ENCODE data around the gene EGFL8. TPM values are rescaled to one million over a fixed set of nuclear protein-coding genes. Genes with fewer than 3 reads are reported as not detected.

EGFL8 gene
- total RNA-seq = 10 to 100 TPM; 16.6 TPM
- under 1 TPM in 1 of 2 donors, not detected in 1; 0.23 TPM for polyA plus RNA-seq

DNA sequence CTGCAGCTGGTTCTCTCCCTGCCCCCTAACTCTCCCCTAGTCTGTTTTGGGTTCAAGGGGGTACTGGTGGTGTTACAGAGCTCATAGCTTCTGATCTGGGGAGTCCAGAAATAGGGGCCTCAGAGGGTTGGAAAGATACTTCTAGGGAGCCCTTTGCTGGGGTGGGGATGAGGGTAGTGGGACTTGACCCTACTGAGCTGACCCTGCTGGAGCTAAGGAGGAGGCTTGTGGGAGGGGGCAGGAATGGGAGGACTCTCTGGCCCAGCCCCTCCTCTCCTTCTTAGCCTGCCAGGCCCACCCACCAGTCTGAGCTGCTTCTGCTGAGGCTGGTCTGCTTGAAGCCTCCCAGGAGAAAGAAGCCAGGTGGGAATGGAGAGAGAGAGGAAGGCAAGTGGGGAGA, at the start of gene EGFL8:
EGFL8 (plus strand) TSS at position 301 of the 400 bp plus-strand sequence. CDS start 1,571 bp downstream, outside the sequence.
- no peaks in the 10 kb centered on the region for H3K27me3 ChIP-seq (ENCODE audit: insufficient read depth, low read length)
- Mint-ChIP-seq H3K4me1 (peaks cover 0 to 1% (median 0%) of the 10 kb centered on the region in 4 donors), H3K27ac (no peak within 1 kb of the TSS), H3K27me3 (no peaks in the 10 kb centered on the region), H3K36me3 (peaks cover 20 to 23% of the 10 kb centered on the region in 2 donors), H3K9me3 (no peaks in the 10 kb centered on the region), H3K4me3 (no peak within 1 kb of the TSS)
- H3K4me1 ChIP-seq (ENCODE audit: insufficient read depth, low read length) = no peaks in the 10 kb centered on the region
- no peak for DNase-seq
- peaks cover 9% of the 10 kb centered on the region for H3K36me3 ChIP-seq (ENCODE audit: insufficient read depth, low read length)
- ChIA-PET POLR2A (ENCODE audit: partially characterized antibody) (interaction anchor here (0.6 to 3.0 kb wide), 4 partner anchors 10 to 70 kb away, joined by 4 to 8 read pairs (median 4); partner anchors contain the start of gene AGPAT1), CTCF (ENCODE audit: partially characterized antibody) (interaction anchor here (1.7 kb wide), 1 partner anchor 10 kb away, joined by 6 read pairs; no protein-coding TSS in a partner anchor)
- no peaks in the 10 kb centered on the region for H3K9me3 ChIP-seq (ENCODE audit: control insufficient read depth in 1 of 2, low read length in 2 of 2)
- H3K27ac ChIP-seq (ENCODE audit: low read depth, low read length) = no peak within 1 kb of the TSS
- H3K4me3 ChIP-seq (ENCODE audit: low read length in 2 of 2) = no peak within 1 kb of the TSS
- intact Hi-C loops (cut with micrococcal nuclease) = no loop called here

DNA sequence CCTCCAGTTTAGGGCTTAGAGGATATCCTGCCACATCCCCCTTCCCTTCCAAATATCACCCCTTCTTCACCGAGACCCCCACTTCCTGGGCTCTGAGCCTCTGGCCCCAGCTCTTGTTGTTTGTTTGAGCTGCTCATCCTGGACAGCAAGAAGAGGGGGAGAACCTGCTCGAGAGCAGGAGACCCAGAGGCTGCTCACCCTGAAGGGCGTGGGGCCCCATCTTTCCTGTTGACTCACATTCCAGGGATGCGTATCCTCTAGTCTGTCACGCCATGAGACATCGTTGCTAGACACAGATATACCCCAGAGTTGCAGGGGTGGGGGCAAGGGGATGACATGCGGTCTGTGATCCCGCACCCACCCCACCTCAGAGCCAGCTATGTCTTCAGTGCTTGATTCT, 49.6 kb upstream of the EGFL8 start:
- ChIA-PET POLR2A (ENCODE audit: partially characterized antibody) (no interaction called here), CTCF (ENCODE audit: partially characterized antibody) (interaction anchor here (0.7 kb wide), 1 partner anchor 1379 kb away, joined by 5 read pairs; no protein-coding TSS in a partner anchor)
- no peaks in the 10 kb centered on the region for H3K9me3 Mint-ChIP-seq
- no peaks in the 10 kb centered on the region for H3K27me3 ChIP-seq (ENCODE audit: insufficient read depth, low read length)
- DNase-seq = no peak
- peaks cover 42% of the 10 kb centered on the region for H3K36me3 ChIP-seq (ENCODE audit: insufficient read depth, low read length)
- H3K36me3 Mint-ChIP-seq = peaks cover 17 to 56% of the 10 kb centered on the region in 2 donors
- H3K27ac ChIP-seq (ENCODE audit: low read depth, low read length) = no peak overlapping the region
- H3K4me1 Mint-ChIP-seq = peaks cover 6 to 16% (median 10%) of the 10 kb centered on the region in 4 donors
- no peak overlapping the region for H3K4me3 ChIP-seq (ENCODE audit: low read length in 2 of 2)
- peaks cover 8% of the 10 kb centered on the region for H3K4me1 ChIP-seq (ENCODE audit: insufficient read depth, low read length)
- no peaks in the 10 kb centered on the region for H3K27me3 Mint-ChIP-seq
- H3K9me3 ChIP-seq (ENCODE audit: control insufficient read depth in 1 of 2, low read length in 2 of 2) = no peaks in the 10 kb centered on the region
- H3K27ac Mint-ChIP-seq = peak overlapping the region in 4 of 7 donors; percentile 41 to 64 (median 44)
- intact Hi-C loops (cut with micrococcal nuclease) = no loop called here
- H3K4me3 Mint-ChIP-seq = no peak overlapping the region

DNA sequence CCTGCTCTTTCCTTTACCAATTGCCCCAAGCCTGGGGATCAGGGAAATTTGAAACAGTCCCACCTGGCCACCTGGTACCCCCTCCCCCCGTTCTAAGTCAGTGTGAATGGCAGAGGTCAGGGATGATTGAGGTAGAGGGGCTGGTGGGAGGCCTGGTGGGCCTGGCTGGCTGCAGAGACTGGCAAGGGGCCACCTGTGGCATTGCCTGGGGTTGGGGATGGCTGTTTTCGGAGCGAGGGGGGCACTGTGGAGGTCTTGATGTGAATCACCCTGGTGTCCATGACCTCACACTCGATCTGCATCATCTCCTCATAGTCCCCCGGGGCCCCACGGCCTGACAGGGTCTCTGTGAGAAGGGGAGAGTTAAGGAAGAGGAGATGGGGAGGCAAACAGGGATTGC, 48.8 kb upstream of the EGFL8 start:
- Histone ChIP-seq H3K27ac (ENCODE audit: low read depth, low read length) (no peak overlapping the region), H3K36me3 (ENCODE audit: insufficient read depth, low read length) (peaks cover 45% of the 10 kb centered on the region), H3K9me3 (ENCODE audit: control insufficient read depth in 1 of 2, low read length in 2 of 2) (no peaks in the 10 kb centered on the region), H3K27me3 (ENCODE audit: insufficient read depth, low read length) (no peaks in the 10 kb centered on the region), H3K4me3 (ENCODE audit: low read length in 2 of 2) (no peak overlapping the region), H3K4me1 (ENCODE audit: insufficient read depth, low read length) (peaks cover 8% of the 10 kb centered on the region)
- peak overlapping the region in 3 of 7 donors; percentile 24 to 73 (median 29) for H3K27ac Mint-ChIP-seq
- H3K4me1 Mint-ChIP-seq = peaks cover 6 to 13% (median 9%) of the 10 kb centered on the region in 4 donors
- H3K27me3 Mint-ChIP-seq = no peaks in the 10 kb centered on the region
- H3K36me3 Mint-ChIP-seq = peaks cover 19 to 61% of the 10 kb centered on the region in 2 donors
- DNase-seq = no peak
- intact Hi-C loops (cut with micrococcal nuclease) = no loop called here
- no peaks in the 10 kb centered on the region for H3K9me3 Mint-ChIP-seq
- CTCF ChIA-PET (ENCODE audit: partially characterized antibody) = no interaction called here
- POLR2A ChIA-PET (ENCODE audit: partially characterized antibody) = no interaction called here
- no peak overlapping the region for H3K4me3 Mint-ChIP-seq

DNA sequence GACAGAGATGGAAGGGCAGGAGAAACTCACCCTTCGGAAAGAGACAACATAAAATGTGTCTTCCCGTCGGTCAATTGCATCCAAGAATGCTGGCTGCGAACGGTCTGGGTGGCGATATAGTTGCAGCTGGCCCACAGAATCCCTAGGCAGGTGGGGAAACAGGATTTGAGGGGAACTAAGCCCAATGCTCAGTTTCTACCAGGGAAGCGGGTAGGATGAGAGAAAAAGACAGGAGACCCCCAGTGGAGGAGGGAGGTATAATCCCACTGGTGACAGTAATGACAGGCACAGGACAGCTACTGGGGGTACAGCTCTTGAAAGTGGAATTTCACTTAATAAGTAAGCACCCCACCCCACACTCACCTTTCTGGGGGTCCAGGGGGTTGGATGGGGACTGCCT, 47.7 kb upstream of the EGFL8 start:
- H3K4me3 Mint-ChIP-seq = no peak overlapping the region

DNA sequence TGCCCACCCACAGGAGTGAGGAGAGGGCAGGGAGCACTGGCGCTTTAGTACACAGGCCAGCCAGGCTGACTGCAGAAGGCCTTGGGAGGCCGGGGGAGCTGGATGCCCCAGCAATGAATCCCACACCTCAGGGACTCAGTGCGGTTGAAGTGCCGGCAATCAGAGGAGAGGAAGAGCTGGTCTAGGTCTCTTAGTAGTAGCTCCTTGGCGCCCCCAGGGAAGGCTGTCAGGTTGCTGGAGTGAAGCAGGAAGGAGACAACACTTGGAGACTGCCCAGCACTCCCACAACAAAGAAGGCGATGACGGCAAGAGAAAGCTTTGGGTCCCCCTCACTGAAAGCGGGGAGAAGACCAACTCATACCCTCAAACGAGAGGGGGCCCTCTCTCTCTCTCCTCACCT, 46.9 kb upstream of the EGFL8 start:
- H3K27ac ChIP-seq (ENCODE audit: low read depth, low read length) = no peak overlapping the region
- H3K9me3 ChIP-seq (ENCODE audit: control insufficient read depth in 1 of 2, low read length in 2 of 2) = no peaks in the 10 kb centered on the region
- no peak for DNase-seq
- no peak overlapping the region for H3K4me3 ChIP-seq (ENCODE audit: low read length in 2 of 2)
- intact Hi-C loops (cut with micrococcal nuclease) = no loop called here
- peaks cover 62% of the 10 kb centered on the region for H3K36me3 ChIP-seq (ENCODE audit: insufficient read depth, low read length)
- ChIA-PET CTCF (ENCODE audit: partially characterized antibody) (interaction anchor here (0.8 to 4.3 kb wide), 13 partner anchors 8 to 136 kb away, joined by 3 to 32 read pairs (median 7); partner anchors contain the start of genes ATF6B, FKBPL, GPSM3 and TNXB), POLR2A (ENCODE audit: partially characterized antibody) (interaction anchor here (1.3 kb wide), 1 partner anchor 61 kb away, joined by 3 read pairs; the partner anchor contains the start of gene RNF5)
- peaks cover 34 to 70% of the 10 kb centered on the region in 2 donors for H3K36me3 Mint-ChIP-seq
- no peaks in the 10 kb centered on the region for H3K9me3 Mint-ChIP-seq
- H3K27ac Mint-ChIP-seq = peak overlapping the region in 1 of 7 donors; percentile 53
- peaks cover 5 to 19% (median 10%) of the 10 kb centered on the region in 4 donors for H3K4me1 Mint-ChIP-seq
- H3K27me3 Mint-ChIP-seq = no peaks in the 10 kb centered on the region
- H3K4me1 ChIP-seq (ENCODE audit: insufficient read depth, low read length) = peaks cover 8% of the 10 kb centered on the region
- H3K27me3 ChIP-seq (ENCODE audit: insufficient read depth, low read length) = no peaks in the 10 kb centered on the region
- no peak overlapping the region for H3K4me3 Mint-ChIP-seq

More for the DNA sequence above, 47.7 kb upstream of the EGFL8 start:
- peaks cover 56% of the 10 kb centered on the region for H3K36me3 ChIP-seq (ENCODE audit: insufficient read depth, low read length)
- no peak overlapping the region for H3K4me3 ChIP-seq (ENCODE audit: low read length in 2 of 2)
- intact Hi-C loops (cut with micrococcal nuclease) = no loop called here
- H3K4me1 Mint-ChIP-seq = peaks cover 4 to 13% (median 10%) of the 10 kb centered on the region in 4 donors
- no peak for DNase-seq
- H3K9me3 Mint-ChIP-seq = no peaks in the 10 kb centered on the region
- H3K36me3 Mint-ChIP-seq = peaks cover 27 to 65% of the 10 kb centered on the region in 2 donors
- peak overlapping the region in 2 of 7 donors; percentile 23 to 85 for H3K27ac Mint-ChIP-seq
- ChIA-PET CTCF (ENCODE audit: partially characterized antibody) (interaction anchor here (0.8 to 2.8 kb wide), 5 partner anchors 10 to 129 kb away, joined by 3 to 13 read pairs (median 8); partner anchors contain the start of gene GPSM3), POLR2A (ENCODE audit: partially characterized antibody) (interaction anchor here (0.9 kb wide), 1 partner anchor 76 kb away, joined by 3 read pairs; the partner anchor contains the start of gene GPSM3)
- H3K4me1 ChIP-seq (ENCODE audit: insufficient read depth, low read length) = peaks cover 8% of the 10 kb centered on the region
- H3K27ac ChIP-seq (ENCODE audit: low read depth, low read length) = no peak overlapping the region
- H3K9me3 ChIP-seq (ENCODE audit: control insufficient read depth in 1 of 2, low read length in 2 of 2) = no peaks in the 10 kb centered on the region
- H3K27me3 ChIP-seq (ENCODE audit: insufficient read depth, low read length) = no peaks in the 10 kb centered on the region
- H3K27me3 Mint-ChIP-seq = no peaks in the 10 kb centered on the region

DNA sequence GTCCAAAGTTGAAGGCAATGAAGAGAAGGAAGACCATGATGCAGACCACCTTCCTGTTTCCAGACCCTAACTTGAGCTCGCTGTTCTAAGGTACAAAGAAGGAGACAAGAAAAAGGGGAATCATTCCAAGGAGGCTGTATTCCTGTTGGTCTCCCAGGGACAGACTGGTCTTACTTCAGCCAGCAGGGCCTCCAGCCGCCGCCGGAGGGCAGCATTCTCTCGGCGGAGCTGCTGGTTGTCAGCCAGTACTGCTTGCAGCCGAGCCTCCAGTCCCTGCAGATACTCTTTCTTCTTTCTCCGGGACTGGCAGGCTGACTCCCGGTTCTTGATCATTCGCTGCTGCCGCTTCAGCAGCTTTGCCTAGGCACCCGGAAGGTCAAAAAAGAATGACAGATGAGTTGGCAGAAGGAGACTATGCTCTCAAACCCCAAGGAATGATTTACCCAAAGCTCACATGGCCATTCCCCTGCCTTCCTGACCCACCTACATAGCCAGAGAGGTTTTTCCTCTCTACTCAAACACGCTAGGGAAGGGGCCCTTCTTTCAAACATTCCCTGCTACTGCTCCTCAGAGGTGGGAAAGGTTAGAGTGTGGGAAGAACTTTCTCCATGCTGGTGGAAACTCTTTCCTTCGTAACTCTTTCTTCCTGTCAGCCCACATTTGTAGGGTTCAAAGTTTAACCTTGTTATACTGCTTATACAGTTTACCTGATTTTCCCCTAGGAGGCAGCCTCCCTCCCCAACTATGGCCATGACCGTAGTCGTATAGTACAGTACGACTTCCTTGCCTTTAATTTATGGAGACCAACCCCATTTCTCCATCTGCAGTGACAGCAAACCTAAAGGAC, 45.4 kb upstream of the EGFL8 start:
- Histone ChIP-seq H3K4me3 (ENCODE audit: low read length in 2 of 2) (no peak overlapping the region), H3K27me3 (ENCODE audit: insufficient read depth, low read length) (no peaks in the 10 kb centered on the region), H3K36me3 (ENCODE audit: insufficient read depth, low read length) (peaks cover 69% of the 10 kb centered on the region), H3K4me1 (ENCODE audit: insufficient read depth, low read length) (peaks cover 8% of the 10 kb centered on the region), H3K27ac (ENCODE audit: low read depth, low read length) (no peak overlapping the region), H3K9me3 (ENCODE audit: control insufficient read depth in 1 of 2, low read length in 2 of 2) (no peaks in the 10 kb centered on the region)
- DNase-seq = peak in 4 of 5 donors; percentile 59 to 65 (median 63)
- ChIA-PET CTCF (ENCODE audit: partially characterized antibody) (interaction anchor here (0.6 to 4.3 kb wide), 22 partner anchors 9 to 138 kb away, joined by 3 to 32 read pairs (median 4); partner anchors contain the start of genes AGPAT1, ATF6B, FKBPL and GPSM3), POLR2A (ENCODE audit: partially characterized antibody) (interaction anchor here (0.6 to 3.5 kb wide), 8 partner anchors 10 to 77 kb away, joined by 3 to 20 read pairs (median 3); partner anchors contain the start of genes ATF6B, FKBPL and GPSM3)
- H3K4me1 Mint-ChIP-seq = peaks cover 3 to 19% (median 11%) of the 10 kb centered on the region in 4 donors
- intact Hi-C loops (cut with micrococcal nuclease) = loop anchor here (1.0 to 2.0 kb wide), 3 partner anchors 35 to 126 kb away; partner anchors contain the start of gene PPT2
- no peaks in the 10 kb centered on the region for H3K9me3 Mint-ChIP-seq
- H3K36me3 Mint-ChIP-seq = peaks cover 39 to 75% of the 10 kb centered on the region in 2 donors
- no peaks in the 10 kb centered on the region for H3K27me3 Mint-ChIP-seq
- H3K4me3 Mint-ChIP-seq = no peak overlapping the region
- H3K27ac Mint-ChIP-seq = peak overlapping the region in 6 of 7 donors; percentile 47 to 90 (median 72)

Data from CD4-positive, alpha-beta memory T cell (primary cell).